ENCODE data around the gene PLEKHA4.

GRCh38 chr19:48870048-48870447 lies 1.6 kb upstream of the PLEKHA4 start:
- TF ChIP-seq CTCF (conservative IDR thresholded peaks at IDR 0.05; ENCODE audit: low read depth in 2 of 2) (no peak), JUNB (IDR thresholded peaks at IDR 0.05; ENCODE audit: unreplicated experiment) (no peak), EZH2 (IDR thresholded peaks at IDR 0.05; ENCODE audit: low read depth, unreplicated experiment) (no peak), POLR2AphosphoS5 (IDR thresholded peaks at IDR 0.05; ENCODE audit: low read depth) (no peak), REST (IDR thresholded peaks at IDR 0.05; ENCODE audit: unreplicated experiment) (no peak), EZH2phosphoT487 (IDR thresholded peaks at IDR 0.05; ENCODE audit: unreplicated experiment) (no peak), CREB1 (CRISPR knock-in tag; IDR thresholded peaks at IDR 0.05; ENCODE audit: low read depth) (no peak)
